Measurements from ENCODE around the gene SETD1B. TPM values are rescaled to one million over a fixed set of nuclear protein-coding genes. Genes with fewer than 3 reads are reported as not detected.

Gene SETD1B
- total RNA-seq, 1 experiment from 2014 or later = 23.8 TPM

GRCh38 chr12:121830588-121831265, 26.9 kb downstream of the SETD1B start:
- intact Hi-C loops (cut with micrococcal nuclease; ENCODE audit: unreplicated experiment) = no loop called here
- TSS peak; percentile 41 for BruUV-seq (replicated peaks)
- Histone ChIP-seq H3K27me3 (replicated peaks; ENCODE audit: insufficient read depth, low read depth, low read length, poor library complexity) (no peaks in the 10 kb centered on the region), H3K27ac (ENCODE audit: low read depth, low read length, poor library complexity, severe bottlenecking) (no peak overlapping the region), H3K4me1 (ENCODE audit: insufficient read depth, low read length, poor library complexity, severe bottlenecking) (no peaks in the 10 kb centered on the region), H3K4me3 (ENCODE audit: low read depth, low read length, poor library complexity, severe bottlenecking) (no peak overlapping the region), H3K9me3 (ENCODE audit: low read depth, low read length, poor library complexity, severe bottlenecking) (no peaks in the 10 kb centered on the region), H3K36me3 (ENCODE audit: insufficient read depth, low read length, poor library complexity, severe bottlenecking) (peaks cover 41% of the 10 kb centered on the region)
- ChIA-PET POLR2A (ENCODE audit: low non-redundant PET) (no interaction called here), CTCF (no interaction called here)
- DNase-seq (ENCODE audit: low spot score) = no peak
- no peak for TF ChIP-seq EZH2 (IDR thresholded peaks at IDR 0.05; ENCODE audit: borderline replicate concordance, low read depth, low read length, poor library complexity, severe bottlenecking)
- TF ChIP-seq CTCF (conservative IDR thresholded peaks at IDR 0.05; ENCODE audit: low read depth, low read length) = no peak

- no peak overlapping the region for H3K27ac ChIP-seq (ENCODE audit: low read depth, low read length, poor library complexity, severe bottlenecking)
- H3K36me3 ChIP-seq (ENCODE audit: insufficient read depth, low read length, poor library complexity, severe bottlenecking) = peaks cover 36% of the 10 kb centered on the region
- H3K4me1 ChIP-seq (ENCODE audit: insufficient read depth, low read length, poor library complexity, severe bottlenecking) = no peaks in the 10 kb centered on the region
- ChIA-PET POLR2A (ENCODE audit: low non-redundant PET) (no interaction called here), CTCF (no interaction called here)
- DNase-seq (ENCODE audit: low spot score) = no peak
- intact Hi-C loops (cut with micrococcal nuclease; ENCODE audit: unreplicated experiment) = no loop called here
- H3K9me3 ChIP-seq (ENCODE audit: low read depth, low read length, poor library complexity, severe bottlenecking) = no peaks in the 10 kb centered on the region
- TF ChIP-seq CTCF (conservative IDR thresholded peaks at IDR 0.05; ENCODE audit: low read depth, low read length) (no peak), EZH2 (IDR thresholded peaks at IDR 0.05; ENCODE audit: borderline replicate concordance, low read depth, low read length, poor library complexity, severe bottlenecking) (no peak)
- H3K4me3 ChIP-seq (ENCODE audit: low read depth, low read length, poor library complexity, severe bottlenecking) = no peak overlapping the region
- H3K27me3 ChIP-seq (replicated peaks; ENCODE audit: insufficient read depth, low read depth, low read length, poor library complexity) = no peaks in the 10 kb centered on the region
- BruUV-seq (replicated peaks) = no TSS peak
Observed at GRCh38 chr12:121831571-121832245, 27.9 kb downstream of the SETD1B start.

- no peaks in the 10 kb centered on the region for H3K27me3 ChIP-seq (replicated peaks; ENCODE audit: insufficient read depth, low read depth, low read length, poor library complexity)
- TF ChIP-seq EZH2 (IDR thresholded peaks at IDR 0.05; ENCODE audit: borderline replicate concordance, low read depth, low read length, poor library complexity, severe bottlenecking) = no peak
- TF ChIP-seq CTCF (conservative IDR thresholded peaks at IDR 0.05; ENCODE audit: low read depth, low read length) = no peak
- H3K27ac ChIP-seq (ENCODE audit: low read depth, low read length, poor library complexity, severe bottlenecking) = no peak overlapping the region
- no peak for DNase-seq (ENCODE audit: low spot score)
- ChIA-PET CTCF (interaction anchor here (1.4 to 1.5 kb wide), 2 partner anchors 43 to 61 kb away, joined by 5 to 6 read pairs; no protein-coding TSS in a partner anchor), POLR2A (ENCODE audit: low non-redundant PET) (no interaction called here)
- no peaks in the 10 kb centered on the region for H3K9me3 ChIP-seq (ENCODE audit: low read depth, low read length, poor library complexity, severe bottlenecking)
- no TSS peak for BruUV-seq (replicated peaks)
- peaks cover 5% of the 10 kb centered on the region for H3K4me1 ChIP-seq (ENCODE audit: insufficient read depth, low read length, poor library complexity, severe bottlenecking)
- no peak overlapping the region for H3K4me3 ChIP-seq (ENCODE audit: low read depth, low read length, poor library complexity, severe bottlenecking)
- no peaks in the 10 kb centered on the region for H3K36me3 ChIP-seq (ENCODE audit: insufficient read depth, low read length, poor library complexity, severe bottlenecking)
- intact Hi-C loops (cut with micrococcal nuclease; ENCODE audit: unreplicated experiment) = loop anchor here (2.0 kb wide), 1 partner anchor 51 kb away; the partner anchor contains the start of gene PSMD9
Observed at GRCh38 chr12:121837680-121838079, 33.9 kb downstream of the SETD1B start.

Data from A673 (cell line).